Bronchus fibroblast of lung (primary cell): Measurements from ENCODE around the gene SYNE1. TPM values are rescaled to one million over a fixed set of nuclear protein-coding genes. Genes with fewer than 3 reads are reported as not detected.

ENCODE experiments used
- total RNA-seq: library from RNA; depleted of rRNA; stranded (reverse); fragments of >200 nt; gene quantifications from 2 replicates; pipeline ENCODE4 v1.2.3, GENCODE V29; 2015

SYNE1 gene, protein sequence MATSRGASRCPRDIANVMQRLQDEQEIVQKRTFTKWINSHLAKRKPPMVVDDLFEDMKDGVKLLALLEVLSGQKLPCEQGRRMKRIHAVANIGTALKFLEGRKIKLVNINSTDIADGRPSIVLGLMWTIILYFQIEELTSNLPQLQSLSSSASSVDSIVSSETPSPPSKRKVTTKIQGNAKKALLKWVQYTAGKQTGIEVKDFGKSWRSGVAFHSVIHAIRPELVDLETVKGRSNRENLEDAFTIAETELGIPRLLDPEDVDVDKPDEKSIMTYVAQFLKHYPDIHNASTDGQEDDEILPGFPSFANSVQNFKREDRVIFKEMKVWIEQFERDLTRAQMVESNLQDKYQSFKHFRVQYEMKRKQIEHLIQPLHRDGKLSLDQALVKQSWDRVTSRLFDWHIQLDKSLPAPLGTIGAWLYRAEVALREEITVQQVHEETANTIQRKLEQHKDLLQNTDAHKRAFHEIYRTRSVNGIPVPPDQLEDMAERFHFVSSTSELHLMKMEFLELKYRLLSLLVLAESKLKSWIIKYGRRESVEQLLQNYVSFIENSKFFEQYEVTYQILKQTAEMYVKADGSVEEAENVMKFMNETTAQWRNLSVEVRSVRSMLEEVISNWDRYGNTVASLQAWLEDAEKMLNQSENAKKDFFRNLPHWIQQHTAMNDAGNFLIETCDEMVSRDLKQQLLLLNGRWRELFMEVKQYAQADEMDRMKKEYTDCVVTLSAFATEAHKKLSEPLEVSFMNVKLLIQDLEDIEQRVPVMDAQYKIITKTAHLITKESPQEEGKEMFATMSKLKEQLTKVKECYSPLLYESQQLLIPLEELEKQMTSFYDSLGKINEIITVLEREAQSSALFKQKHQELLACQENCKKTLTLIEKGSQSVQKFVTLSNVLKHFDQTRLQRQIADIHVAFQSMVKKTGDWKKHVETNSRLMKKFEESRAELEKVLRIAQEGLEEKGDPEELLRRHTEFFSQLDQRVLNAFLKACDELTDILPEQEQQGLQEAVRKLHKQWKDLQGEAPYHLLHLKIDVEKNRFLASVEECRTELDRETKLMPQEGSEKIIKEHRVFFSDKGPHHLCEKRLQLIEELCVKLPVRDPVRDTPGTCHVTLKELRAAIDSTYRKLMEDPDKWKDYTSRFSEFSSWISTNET (N-terminal part only)
- total RNA-seq, result 16.5 and 21.9 TPM in 2 replicates

GRCh38 chr6:152637296-152638047 is at the start of gene SYNE1:
TSS of gene SYNE1 (minus strand) at chr6:152637362. CDS start at chr6:152628331, 9,031 bp downstream.

Other genes with a start within 250 kb of the SYNE1 start
- not detected in 2 replicates for gene MYCT1, start 60.5 kb upstream of the SYNE1 start, total RNA-seq
- not detected in 2 replicates for gene VIP, start 113.4 kb upstream of the SYNE1 start, total RNA-seq